B cell (primary cell): ENCODE measurements around the gene TMEM185B. TPM values are rescaled to one million over a fixed set of nuclear protein-coding genes. Genes with fewer than 3 reads are reported as not detected.

Experiments
- ATAC-seq: fragments of 200-7000 bp; cut with Tn5 transposase; one replicate; pipeline ENCODE4 v1.10.0; 2021; ENCODE audit warnings: low read depth, mild to moderate bottlenecking, moderate number of reproducible peaks, moderate library complexity
- CTCF ChIA-PET: fragments of 350-600 bp; sonication (Branson Sonifier 250); formaldehyde crosslinking; loops from one replicate; lab custom pipeline; 2021; ENCODE audit warnings: antibody characterized with exemption, inconsistent platforms; lab: Charles Lee
- POLR2A ChIA-PET: fragments of 350-600 bp; sonication (Branson Sonifier 250); formaldehyde crosslinking; loops from one replicate; lab custom pipeline; 2021; ENCODE audit warnings: antibody characterized with exemption; lab: Charles Lee
- DNase-seq: peaks from one replicate; pipeline ENCODE4 v3.0.0; 2013
- H2AFZ ChIP-seq: 2 replicates; pipeline ENCODE4 v1.6.1; 2012; ENCODE audit warnings: mild to moderate bottlenecking, low read depth, low read length; ENCODE audit not compliant: insufficient read depth, poor library complexity, severe bottlenecking
- H3K27ac ChIP-seq, 2 donors: 1 replicate in 1 of 2; 2 replicates in 1 of 2; pipeline ENCODE4 v1.5.1; 2012 to 2013; ENCODE audit warnings: low read length in 2 of 2, mild to moderate bottlenecking in 2 of 2, moderate library complexity in 1 of 2
- H3K27me3 ChIP-seq, 4 experiments: fragments of 200-600 bp in 1 of 4; sonication (generic) in 1 of 4; replicated peaks in 1 of 4; 1 replicate in 2 of 4; 2 replicates in 2 of 4; pipeline versions ENCODE4 v1.6.1 to v1.7.0; 2013 to 2016; ENCODE audit warnings: low read length in 3 of 4, mild to moderate bottlenecking in 2 of 4, mixed read lengths in 1 of 4, moderate library complexity in 1 of 4; ENCODE audit not compliant: insufficient read depth in 4 of 4, control insufficient read depth in 3 of 4; ENCODE audit errors: control extremely low read depth in 1 of 4
- H3K36me3 ChIP-seq, 2 experiments: replicated peaks in 1 of 2; 1 replicate in 1 of 2; 2 replicates in 1 of 2; pipeline versions ENCODE4 v1.6.1 to v1.7.1; 2013; ENCODE audit warnings: low read length in 1 of 2; ENCODE audit not compliant: insufficient read depth in 2 of 2, control insufficient read depth in 1 of 2; ENCODE audit errors: control extremely low read depth in 1 of 2, extremely low read depth in 1 of 2
- H3K4me1 ChIP-seq, 2 donors: fragments of 200-600 bp in 1 of 2; sonication (generic) in 1 of 2; 1 replicate in 1 of 2; 2 replicates in 1 of 2; pipeline versions ENCODE4 v1.5.1 to v1.6.1; 2013 to 2017; ENCODE audit warnings: low read length in 2 of 2; ENCODE audit not compliant: control insufficient read depth in 2 of 2, insufficient read depth in 2 of 2
- H3K4me2 ChIP-seq: replicated peaks from 2 replicates; pipeline ENCODE3; 2012; ENCODE audit warnings: mild to moderate bottlenecking, low read depth, low read length; ENCODE audit not compliant: poor library complexity, severe bottlenecking
- H3K4me3 ChIP-seq, 5 experiments: fragments of 200-600 bp in 1 of 5; sonication (generic) in 1 of 5; 1 replicate in 3 of 5; 2 replicates in 2 of 5; pipeline versions ENCODE4 v1.5.1 to v1.7.0; 2011 to 2016; ENCODE audit warnings: low read length in 4 of 5, mild to moderate bottlenecking in 4 of 5, low read depth in 2 of 5, control low read depth in 1 of 5, moderate library complexity in 1 of 5; ENCODE audit not compliant: insufficient read depth in 1 of 5; ENCODE audit errors: control extremely low read depth in 1 of 5, extremely low read depth in 1 of 5
- H3K79me2 ChIP-seq: fragments of 200-600 bp; sonication (generic); one replicate; pipeline ENCODE4 v1.6.0; 2016; ENCODE audit warnings: low read length; ENCODE audit not compliant: control insufficient read depth, insufficient read depth
- H3K9ac ChIP-seq: fragments of 200-600 bp; sonication (generic); 2 replicates; pipeline ENCODE4 v1.6.1; 2017; ENCODE audit warnings: mild to moderate bottlenecking, low read length, moderate library complexity
- H3K9me3 ChIP-seq, 3 donors: one replicate each; pipeline versions ENCODE4 v1.6.1 to v1.7.1; 2013; ENCODE audit warnings: low read length in 2 of 3; ENCODE audit not compliant: control insufficient read depth in 2 of 3, insufficient read depth in 1 of 3; ENCODE audit errors: control extremely low read depth in 1 of 3
- H4K20me1 ChIP-seq: 2 replicates; pipeline ENCODE4 v1.6.0; 2012; ENCODE audit warnings: mild to moderate bottlenecking, low read length; ENCODE audit not compliant: insufficient read depth, control insufficient read depth, poor library complexity, severe bottlenecking
- H3K27ac Mint-ChIP-seq: one replicate; pipeline ENCODE4 v1.8.0; 2021; ENCODE audit warnings: mixed read lengths
- H3K27me3 Mint-ChIP-seq: one replicate; pipeline ENCODE4 v1.8.0; 2021; ENCODE audit warnings: mixed read lengths
- H3K4me1 Mint-ChIP-seq: one replicate; pipeline ENCODE4 v1.8.0; 2021; ENCODE audit warnings: mixed read lengths
- H3K4me3 Mint-ChIP-seq: one replicate; pipeline ENCODE4 v1.8.0; 2021; ENCODE audit warnings: mixed read lengths
- H3K9me3 Mint-ChIP-seq: one replicate; pipeline ENCODE4 v1.8.0; 2022; ENCODE audit warnings: mixed read lengths; ENCODE audit not compliant: insufficient read depth
- EZH2 ChIP-seq: IDR thresholded peaks from 2 replicates; pipeline ENCODE4 v1.6.1; 2012; ENCODE audit warnings: borderline replicate concordance, low read depth, mild to moderate bottlenecking, moderate library complexity, low read length; ENCODE audit not compliant: insufficient read depth, poor library complexity, severe bottlenecking
- WGBS: methylation state at CpG from one replicate; pipeline ENCODE4 v1.1.5; 2013; ENCODE audit warnings: missing lambda C conversion rate; ENCODE audit not compliant: insufficient coverage; 5-methylcytosine and 5-hydroxymethylcytosine counted together
- intact Hi-C: fragments of 100-400 bp; cut with micrococcal nuclease; formaldehyde crosslinking; loops from one replicate; pipeline ENCODE4 v1.10.0; 2022
- polyA minus RNA-seq: library from RNA; depleted of rRNA, polyadenylated mRNA; stranded (reverse); fragments of >200 nt; gene quantifications from 2 replicates; pipeline ENCODE4 v1.2.3, GENCODE V29; 2012
- polyA plus RNA-seq: library from polyadenylated mRNA; depleted of rRNA; stranded (reverse); fragments of >200 nt; gene quantifications from 2 replicates; pipeline ENCODE4 v1.2.3, GENCODE V29; 2012
- total RNA-seq, 2 donors: library from RNA; stranded (reverse); fragments of 120-200 nt in 1 of 2; gene quantifications; 1 replicate in 1 of 2; 2 replicates in 1 of 2; pipeline versions ENCODE4 v1.2.3 to v1.2.4, GENCODE V29; 2013 to 2022
- TF ChIP-seq, protein P1 (sequence below): fragments of 200-600 bp; IDR thresholded peaks from one replicate; pipeline ENCODE4 v1.8.0; 2022; ENCODE audit warnings: antibody characterized with exemption, mild to moderate bottlenecking

TMEM185B gene
- 29.6 TPM in 2 replicates for total RNA-seq
- 14.4 TPM for total RNA-seq (2013)
- polyA plus RNA-seq = 36.4 and 38.7 TPM in 2 replicates
- polyA minus RNA-seq = 39.0 and 39.9 TPM in 2 replicates

DNA sequence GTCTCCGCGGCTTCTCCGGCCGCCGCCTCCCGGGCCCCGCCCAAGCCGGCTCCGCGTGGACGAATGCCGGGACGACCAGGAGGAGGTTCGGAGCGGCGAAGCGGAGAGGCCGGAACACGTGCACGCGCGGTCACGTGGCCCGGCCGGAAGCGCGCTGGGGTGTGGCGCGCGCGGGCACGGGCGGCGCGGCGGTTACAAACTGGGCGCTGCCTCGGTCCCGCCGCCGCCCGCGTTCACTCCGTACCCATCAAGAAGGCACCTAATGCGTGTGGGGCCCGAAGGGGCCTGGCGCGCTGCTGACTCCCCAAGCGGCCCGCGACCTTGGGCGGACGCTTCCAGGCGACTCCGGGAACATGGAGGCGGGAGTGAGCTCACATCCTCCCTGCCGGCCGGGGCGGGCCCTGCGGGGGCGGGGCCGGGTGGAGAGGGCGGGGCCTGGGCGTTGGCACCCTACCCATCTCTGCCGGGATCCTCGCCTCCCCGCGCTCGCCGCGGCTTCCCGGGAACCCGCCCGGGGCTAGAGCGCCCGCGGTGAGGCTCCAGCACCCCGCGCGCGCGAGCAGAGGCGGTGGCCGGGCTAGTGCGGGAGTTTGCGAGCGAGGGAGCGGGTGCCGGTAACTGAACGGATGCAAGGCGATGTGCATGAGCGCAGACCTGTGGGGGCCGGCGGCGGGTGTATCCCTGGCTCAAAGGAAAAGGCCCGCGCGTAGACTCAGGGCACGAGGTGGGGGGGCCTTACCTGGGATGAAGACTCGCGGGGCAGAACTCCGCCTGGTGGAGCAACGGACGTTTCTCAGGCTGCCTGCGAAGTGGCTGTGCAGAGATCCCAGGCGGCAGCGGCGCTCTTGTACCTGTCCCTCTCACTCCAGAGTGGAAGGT is at the start of gene TMEM185B:
Gene TMEM185B, minus strand, starts transcription at position 367 of the 879 bp plus-strand sequence. CDS start 424 bp downstream, outside the sequence.
- intact Hi-C loops = loop anchor here (1.0 to 5.0 kb wide), 7 partner anchors 9 to 856 kb away; partner anchors contain the start of genes C2orf76, DBI, EPB41L5 and PTPN4
- WGBS = 3% methylated on average over 102 of the region's 108 CpGs
- TF ChIP-seq, protein P1, sequence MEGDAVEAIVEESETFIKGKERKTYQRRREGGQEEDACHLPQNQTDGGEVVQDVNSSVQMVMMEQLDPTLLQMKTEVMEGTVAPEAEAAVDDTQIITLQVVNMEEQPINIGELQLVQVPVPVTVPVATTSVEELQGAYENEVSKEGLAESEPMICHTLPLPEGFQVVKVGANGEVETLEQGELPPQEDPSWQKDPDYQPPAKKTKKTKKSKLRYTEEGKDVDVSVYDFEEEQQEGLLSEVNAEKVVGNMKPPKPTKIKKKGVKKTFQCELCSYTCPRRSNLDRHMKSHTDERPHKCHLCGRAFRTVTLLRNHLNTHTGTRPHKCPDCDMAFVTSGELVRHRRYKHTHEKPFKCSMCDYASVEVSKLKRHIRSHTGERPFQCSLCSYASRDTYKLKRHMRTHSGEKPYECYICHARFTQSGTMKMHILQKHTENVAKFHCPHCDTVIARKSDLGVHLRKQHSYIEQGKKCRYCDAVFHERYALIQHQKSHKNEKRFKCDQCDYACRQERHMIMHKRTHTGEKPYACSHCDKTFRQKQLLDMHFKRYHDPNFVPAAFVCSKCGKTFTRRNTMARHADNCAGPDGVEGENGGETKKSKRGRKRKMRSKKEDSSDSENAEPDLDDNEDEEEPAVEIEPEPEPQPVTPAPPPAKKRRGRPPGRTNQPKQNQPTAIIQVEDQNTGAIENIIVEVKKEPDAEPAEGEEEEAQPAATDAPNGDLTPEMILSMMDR = peak; percentile 38
- TF ChIP-seq EZH2 = no peak
- DNase-seq (peak; percentile 93), ATAC-seq (peak; percentile 96)
- Histone ChIP-seq H3K27ac (peak within 1 kb of the TSS; percentile 93 to 96), H3K36me3 (peaks cover 1 to 14% of the 10 kb centered on the region in 2 experiments), H4K20me1 (peaks cover 13% of the 10 kb centered on the region), H3K4me2 (peak within 1 kb of the TSS; percentile 81), H3K4me1 (peaks cover 25 to 31% of the 10 kb centered on the region in 2 donors), H3K9me3 (peaks cover 0 to 9% (median 2%) of the 10 kb centered on the region in 3 donors), H3K9ac (peak within 1 kb of the TSS; percentile 85), H3K4me3 (peak within 1 kb of the TSS; percentile 68 to 83 (median 71)), H2AFZ (peak within 1 kb of the TSS; percentile 92), H3K79me2 (peaks cover 35% of the 10 kb centered on the region), H3K27me3 (no peaks in the 10 kb centered on the region)
- peak within 1 kb of the TSS; percentile 89 for H3K4me3 Mint-ChIP-seq
- ChIA-PET POLR2A (interaction anchor here (1.5 kb wide), 2 partner anchors 29 to 47 kb away, joined by 5 to 16 read pairs; partner anchors contain the start of gene RALB), CTCF (interaction anchor here (1.4 to 6.1 kb wide), 6 partner anchors 9 to 211 kb away, joined by 3 to 34 read pairs (median 8); partner anchors contain the start of genes EPB41L5 and RALB)
- H3K4me1 Mint-ChIP-seq = peaks cover 55% of the 10 kb centered on the region
- no peaks in the 10 kb centered on the region for H3K27me3 Mint-ChIP-seq
- no peaks in the 10 kb centered on the region for H3K9me3 Mint-ChIP-seq
- H3K27ac Mint-ChIP-seq = peak within 1 kb of the TSS; percentile 95
